ENCODE data around the gene ERI2. TPM values are rescaled to one million over a fixed set of nuclear protein-coding genes. Genes with fewer than 3 reads are reported as not detected.
A peak's percentile ranks its signal among the peaks of the same experiment; 100 is the strongest.
"Not testable (repeated sequence)": the region's sequence is repeated elsewhere in the genome, so short reads cannot be mapped to it uniquely, and the experiment has no call there.

ERI2 gene
- total RNA-seq, 1 donor from 2014 or later, result 26.7 TPM

DNA sequence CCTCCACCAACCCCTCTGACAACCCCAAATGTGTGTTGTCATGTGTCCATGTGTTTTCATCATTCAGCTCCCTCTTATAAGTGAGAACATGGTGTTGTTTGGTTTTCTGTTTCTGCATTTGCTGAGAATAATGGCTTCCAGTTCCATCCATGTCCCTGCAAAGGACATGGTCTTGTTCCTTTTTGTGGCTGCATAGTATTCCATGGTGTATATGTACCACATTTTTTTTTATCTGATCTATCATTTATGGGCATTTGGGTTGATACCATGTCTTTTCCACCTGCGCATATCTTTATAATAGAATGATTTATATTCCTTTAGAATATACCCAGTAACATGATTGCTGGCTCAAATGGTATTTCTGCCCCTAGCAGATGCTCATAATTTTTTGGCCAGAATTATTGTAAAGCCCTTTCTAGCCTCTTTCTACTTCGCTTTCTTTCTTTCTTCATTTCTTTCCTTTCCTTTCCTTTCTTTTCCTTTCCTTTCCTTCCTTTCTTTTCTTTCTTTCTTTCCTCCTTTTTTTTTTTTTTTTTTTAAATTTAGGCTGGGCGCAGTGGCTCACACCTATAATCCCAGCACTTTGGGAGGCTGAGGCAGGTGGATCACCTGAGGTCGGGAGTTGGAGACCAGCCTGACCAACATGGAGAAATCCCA is 12.8 kb upstream of the ERI2 start:
- DNase-seq (ENCODE audit: low spot score), result no peak

DNA sequence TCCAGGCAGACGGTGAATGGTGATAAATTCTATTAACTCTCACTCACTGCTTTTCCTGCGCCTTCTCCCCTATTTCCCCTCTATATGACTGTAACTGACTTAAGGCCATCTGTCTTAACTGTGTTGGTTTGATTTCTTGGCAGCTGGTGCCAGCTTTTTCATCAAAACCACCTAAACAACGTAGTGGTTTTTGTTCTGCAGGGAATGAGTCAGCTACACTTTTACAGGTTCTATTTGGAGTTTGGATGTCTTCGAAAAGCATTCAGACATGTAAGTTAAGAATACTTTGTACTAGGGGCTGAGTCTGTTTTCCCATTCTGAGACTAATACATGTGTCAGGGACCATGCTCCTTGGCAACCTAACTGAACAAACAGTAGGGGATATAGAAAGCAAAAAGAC is 8.5 kb upstream of the ERI2 start:
- no peak for DNase-seq (ENCODE audit: low spot score)

DNA sequence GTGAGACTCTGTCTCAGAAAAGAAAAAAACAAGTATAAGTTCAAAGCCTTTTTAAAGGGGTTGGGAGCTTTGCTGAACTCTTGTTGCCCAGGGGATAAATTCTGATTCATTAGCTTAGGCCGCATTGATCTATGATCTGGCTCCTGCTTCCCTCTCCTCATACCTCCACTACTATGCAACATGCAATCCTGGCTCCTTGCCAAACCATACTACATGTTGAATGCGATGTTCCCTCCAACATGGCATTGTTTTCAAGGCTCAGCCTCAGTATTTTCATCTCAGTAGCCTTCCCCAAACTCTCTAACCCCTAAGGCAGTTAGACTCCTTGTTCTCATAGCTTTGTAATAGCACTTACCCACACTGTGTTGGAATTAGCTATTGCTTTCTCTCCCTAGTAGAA is 6.2 kb upstream of the ERI2 start:
- no peak for DNase-seq (ENCODE audit: low spot score)

DNA sequence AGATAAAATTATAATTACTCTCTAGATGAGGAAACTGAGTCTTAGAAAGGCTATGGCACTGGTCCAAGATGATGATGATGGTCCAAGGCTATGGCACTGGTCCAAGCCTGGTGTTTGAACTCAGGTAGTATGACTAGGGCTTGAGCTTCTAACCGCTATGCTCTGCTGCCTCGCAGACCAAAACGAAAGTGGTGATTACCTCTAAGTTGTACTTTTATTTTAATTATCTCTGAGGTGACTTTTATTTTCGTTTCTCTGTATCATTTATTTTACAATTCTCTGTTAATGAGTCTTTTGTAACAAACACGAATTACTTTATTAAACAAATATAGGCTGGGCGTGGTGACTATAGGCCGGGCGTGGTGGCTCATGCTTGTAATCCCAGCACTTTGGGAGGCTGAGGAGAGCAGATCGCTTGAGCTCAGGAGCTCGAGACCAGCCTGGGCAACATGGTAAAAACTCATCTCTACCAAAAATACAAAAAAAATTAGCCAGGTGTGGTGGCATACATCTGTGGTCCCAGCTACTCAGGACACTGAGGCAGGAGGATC is 5.7 kb upstream of the ERI2 start:
- no peak for DNase-seq (ENCODE audit: low spot score)

DNA sequence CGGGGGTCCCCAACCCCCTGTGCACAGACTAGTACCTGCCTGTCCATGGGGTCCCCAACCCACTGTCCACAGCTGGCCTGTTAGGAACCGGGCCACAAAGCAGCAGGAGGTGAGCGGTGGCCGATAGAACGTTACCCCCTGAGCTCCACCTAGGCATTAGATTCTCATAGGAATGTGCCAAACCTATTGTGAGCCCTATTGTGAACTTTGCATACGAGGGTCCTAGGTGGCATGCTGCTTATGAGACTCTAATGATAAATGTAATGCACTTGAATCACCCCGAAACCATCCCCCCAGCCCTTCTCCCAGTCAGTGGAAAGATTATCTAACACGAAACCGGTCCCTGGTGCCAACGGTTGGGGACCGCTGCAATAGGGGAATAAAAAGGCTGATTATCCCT is 1.6 kb upstream of the ERI2 start:
- no peak for DNase-seq (ENCODE audit: low spot score)

DNA sequence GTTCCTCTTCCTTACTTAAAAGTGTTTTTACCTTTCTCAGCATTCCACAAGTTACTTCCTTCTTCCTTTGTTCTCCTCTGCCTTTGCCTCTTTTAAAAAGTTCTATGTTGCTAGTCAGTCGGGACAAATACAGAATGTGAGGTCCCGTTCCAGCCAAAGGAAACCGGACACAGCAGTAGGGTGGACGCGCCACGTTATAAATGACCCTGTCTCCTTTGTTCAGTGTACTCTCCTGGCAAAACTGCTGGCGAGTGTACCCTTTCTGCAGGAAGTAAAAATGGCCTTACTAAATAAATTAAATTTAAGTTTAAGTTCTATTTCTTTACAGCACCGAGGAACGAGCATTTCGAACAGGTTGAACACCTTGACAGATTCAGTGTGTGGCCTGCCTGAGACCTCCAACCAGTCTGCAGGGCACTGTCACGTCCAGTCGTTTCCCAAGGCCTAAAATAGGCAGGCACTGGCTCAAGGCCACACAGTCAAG is 546 bp downstream of the ERI2 start:
- not testable (repeated sequence) for DNase-seq (ENCODE audit: low spot score)

DNA sequence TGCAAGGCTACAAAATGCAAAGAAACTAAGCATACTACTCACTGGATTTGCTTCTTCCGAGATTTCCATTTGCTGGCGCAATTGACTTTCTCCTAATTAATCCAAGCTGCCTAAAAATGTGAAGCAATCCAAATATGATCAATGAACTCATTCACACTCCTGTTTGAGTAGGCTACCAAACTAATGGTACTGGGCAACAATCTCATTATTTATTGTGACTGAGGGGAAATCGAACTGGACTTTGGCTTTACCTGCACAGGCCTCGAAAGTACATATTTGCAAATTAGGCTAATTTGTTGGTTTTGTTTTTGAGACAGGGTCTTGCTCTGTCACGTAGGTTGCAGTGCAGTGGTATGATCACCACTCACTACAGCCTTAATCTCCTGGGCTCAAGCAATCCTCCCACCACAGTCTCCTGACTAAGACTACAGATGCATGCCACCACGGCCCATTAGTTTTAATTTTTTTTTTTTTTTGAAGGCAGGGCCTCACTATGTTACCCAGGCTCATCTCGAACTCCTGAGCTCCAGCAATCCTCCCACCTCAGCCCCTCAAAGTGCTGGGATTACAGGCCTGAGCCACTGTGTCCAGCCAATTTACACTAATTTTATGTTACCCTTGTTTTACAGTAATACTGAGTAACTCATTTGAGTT is 2.6 kb downstream of the ERI2 start:
- no peak for DNase-seq (ENCODE audit: low spot score)

DNA sequence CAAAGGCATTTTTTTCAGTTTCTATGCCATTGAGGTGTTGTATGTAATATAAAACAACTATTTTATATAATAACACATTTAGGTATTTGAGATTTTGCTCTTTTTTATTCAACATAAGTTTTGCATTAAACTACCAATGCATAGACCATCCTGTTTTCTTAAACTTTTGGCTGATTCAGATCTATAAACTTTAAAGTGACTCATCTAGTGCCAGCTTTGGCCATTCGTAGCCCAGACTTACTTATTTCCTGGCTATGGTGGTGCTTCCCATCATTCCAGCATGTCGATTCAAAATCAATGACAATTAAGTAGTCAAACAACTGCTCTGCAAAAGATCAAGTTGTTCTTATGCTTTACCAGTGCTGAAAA is 3.1 kb downstream of the ERI2 start:
- DNase-seq (ENCODE audit: low spot score), result no peak

DNA sequence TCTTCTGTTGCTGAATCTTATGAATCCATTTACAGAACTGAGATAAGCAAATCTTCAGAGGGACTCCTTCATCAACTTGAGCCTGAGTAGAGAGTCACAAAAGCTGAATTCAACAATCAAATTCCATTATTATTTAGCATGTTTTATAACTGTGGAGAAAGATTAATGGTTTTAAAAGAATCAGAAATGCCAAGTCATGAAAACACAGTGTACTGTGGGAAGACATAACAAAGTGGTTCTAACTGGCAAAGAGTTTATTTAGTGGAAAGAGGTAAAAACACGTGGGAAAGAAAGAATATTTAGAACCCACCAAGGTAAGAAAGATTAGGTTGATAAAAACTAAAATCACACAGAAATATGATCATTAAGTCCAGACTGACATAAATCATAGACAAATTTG is 5.0 kb downstream of the ERI2 start:
- no peak for DNase-seq (ENCODE audit: low spot score)

DNA sequence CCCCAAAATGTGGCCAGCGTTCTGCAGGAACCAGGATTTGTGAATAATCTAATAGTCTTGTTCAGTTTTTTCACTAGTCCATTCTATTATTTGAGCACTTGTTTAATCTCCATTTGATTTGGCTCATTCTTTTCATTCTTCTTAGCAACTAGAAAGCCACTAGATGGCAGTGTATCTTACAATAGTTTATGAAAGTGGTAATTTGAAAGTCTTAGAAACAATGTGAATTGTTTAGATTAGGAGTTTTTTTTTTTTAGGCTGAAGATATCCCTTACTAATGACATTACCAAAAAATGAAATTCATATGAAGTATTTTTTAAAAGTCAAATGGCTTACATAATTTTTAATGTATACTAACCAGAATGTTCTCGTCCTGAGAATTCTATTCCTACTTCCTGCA is 6.7 kb downstream of the ERI2 start:
- no peak for DNase-seq (ENCODE audit: low spot score)

DNA sequence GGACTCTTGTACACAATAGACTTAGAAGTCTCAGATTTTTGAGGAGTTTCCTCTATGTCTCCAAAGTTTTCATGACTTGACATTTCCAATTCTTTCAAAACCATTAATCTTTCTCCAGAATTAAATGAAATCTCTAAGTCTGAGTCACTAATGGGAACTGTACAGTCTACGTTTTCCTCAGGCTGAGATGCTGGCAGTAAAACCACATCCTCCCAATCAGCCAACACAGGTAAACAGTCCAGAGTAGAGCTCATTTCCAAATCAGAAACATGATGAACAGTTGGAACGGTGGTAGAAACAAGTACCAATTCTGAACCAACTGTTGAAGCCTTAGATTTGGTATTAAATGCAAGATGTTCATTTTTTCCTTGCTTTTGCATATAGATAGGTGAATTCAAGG is 7.9 kb downstream of the ERI2 start:
- no peak for DNase-seq (ENCODE audit: low spot score)

DNA sequence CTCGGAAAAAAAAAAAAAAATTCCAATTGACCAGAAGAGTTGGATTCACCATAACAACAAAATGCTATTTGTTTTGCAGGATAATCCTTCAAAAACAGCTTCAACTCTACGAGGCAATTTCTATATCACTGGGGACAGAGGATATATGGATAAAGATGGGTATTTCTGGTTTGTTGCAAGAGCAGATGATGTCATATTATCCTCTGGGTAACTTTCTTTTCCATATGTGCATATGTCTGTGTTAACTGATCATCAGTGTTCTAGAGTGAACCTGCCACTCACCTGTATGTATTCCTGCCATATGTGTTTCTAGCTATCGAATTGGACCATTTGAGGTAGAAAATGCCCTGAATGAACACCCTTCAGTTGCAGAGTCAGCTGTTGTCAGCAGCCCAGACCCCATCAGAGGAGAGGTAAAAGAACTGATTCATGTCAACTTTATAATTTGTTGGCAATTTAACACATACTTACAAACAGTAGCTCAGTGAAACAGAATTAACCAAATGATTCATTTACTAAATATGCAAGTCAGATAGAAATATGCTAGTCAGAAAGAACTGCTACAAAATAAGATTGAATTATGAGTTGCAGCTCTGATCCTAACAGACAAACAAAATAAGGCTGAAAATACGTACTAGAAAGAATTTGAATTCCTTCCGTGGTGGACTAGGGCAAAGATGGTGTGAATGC is 14.2 kb downstream of the ERI2 start:
- no peak for DNase-seq (ENCODE audit: low spot score)

DNA sequence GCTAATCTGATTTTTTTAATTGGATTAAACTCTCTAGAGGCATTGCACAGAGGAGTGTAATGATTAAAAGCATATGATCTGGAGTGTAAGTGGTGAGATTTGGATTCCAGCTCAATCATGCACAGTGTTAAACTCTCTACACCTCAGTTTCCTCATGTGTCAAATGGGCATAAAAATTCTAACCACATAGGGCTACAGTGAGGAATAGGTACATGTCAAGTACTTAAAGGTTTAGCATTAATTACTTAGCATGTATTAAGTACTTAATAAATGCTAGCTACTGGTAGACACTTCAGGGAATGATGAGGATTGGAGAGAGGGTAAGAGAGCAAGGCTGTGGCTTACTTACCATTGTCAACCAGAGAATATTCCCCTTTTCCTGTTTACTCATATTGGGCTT is 17.1 kb downstream of the ERI2 start:
- no peak for DNase-seq (ENCODE audit: low spot score)

DNA sequence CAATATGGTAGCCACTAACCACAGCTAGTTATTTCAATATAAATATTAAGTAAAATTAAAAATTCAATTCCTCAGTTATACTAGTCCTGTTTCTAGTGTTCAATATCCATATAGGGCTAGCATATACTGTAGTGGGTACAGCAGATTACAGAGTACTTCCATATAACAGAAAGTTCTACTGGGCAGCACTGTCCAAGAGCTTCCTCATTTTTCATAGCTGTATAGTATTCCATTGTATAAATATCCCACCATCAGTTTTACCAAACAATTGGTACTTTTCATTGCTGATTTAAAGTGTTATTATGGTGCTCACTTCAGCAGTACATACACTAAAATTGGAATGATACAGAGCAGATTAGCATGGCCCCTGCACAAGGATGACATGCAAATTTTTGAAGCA is 22.1 kb downstream of the ERI2 start:
- DNase-seq (ENCODE audit: low spot score), result no peak

DNA sequence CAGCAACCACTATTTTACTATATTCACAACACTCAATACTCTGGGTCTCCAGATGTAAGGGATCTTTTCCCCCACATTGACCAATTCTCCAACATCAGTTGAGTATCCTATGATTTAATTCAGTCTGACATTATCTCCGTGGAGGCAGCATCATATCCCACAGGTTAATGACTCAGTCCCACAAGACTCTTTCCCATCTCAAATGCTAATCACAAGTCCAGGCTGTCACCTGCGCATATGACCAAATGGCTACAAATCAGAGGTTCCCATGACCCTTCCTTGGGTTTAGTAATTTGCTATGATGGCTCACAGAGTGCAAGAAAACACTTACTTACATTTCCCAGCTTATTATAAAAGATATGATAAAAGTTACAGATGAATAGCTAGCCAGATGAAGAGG is 23.8 kb downstream of the ERI2 start:
- DNase-seq (ENCODE audit: low spot score), result no peak

DNA sequence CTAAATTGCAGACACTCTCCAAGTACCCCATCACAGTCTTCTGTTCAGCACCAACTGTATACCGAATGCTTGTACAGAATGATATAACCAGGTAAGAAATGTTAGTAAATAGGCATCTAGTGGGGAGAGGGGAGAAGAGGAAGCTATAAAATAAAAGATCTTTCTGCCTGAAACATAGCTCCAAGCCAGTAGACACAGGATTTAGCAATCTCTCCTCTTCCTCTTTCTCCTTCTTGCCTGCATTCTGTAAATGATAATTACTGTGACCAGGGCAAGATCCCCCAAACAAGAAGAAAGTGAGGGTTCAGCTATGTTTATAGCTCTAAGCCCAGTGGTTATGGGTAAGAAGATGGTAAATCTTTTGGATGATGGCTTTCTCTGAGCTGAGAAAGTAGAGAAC is 24.6 kb downstream of the ERI2 start:
- DNase-seq (ENCODE audit: low spot score), result no peak

DNA sequence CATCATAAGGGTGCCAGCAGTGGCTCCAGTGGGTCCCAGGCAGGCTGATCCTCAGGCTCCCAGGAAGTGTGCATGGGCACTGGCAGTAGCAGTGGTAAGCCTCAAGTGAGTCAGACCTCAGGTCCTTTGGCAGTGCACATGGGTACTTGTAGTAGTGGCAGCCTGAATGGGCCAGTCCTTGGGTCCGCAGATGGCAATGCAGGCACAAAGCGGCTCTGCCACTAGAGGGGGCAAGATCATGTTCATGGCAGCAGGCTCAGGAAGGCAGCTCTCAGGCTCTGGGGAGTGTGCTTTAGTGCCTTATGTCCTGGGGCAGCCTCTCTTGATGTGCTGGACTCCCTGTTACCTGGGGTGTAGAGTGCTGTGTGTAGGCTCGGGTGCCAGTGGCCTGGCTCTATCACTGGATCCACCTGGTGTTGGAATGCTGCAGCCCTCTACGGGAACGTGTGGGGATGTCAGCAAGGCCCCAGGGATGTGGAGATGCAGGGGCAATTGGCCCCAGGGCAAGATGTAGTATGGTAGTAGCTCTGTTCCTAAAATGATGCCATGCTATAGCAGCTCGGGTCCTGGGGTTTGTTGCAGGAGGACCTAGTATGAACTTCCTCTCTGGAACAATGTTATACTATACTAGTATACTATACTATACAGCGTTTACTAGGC is 31.4 kb downstream of the ERI2 start:
- DNase-seq (ENCODE audit: low spot score), result no peak

DNA sequence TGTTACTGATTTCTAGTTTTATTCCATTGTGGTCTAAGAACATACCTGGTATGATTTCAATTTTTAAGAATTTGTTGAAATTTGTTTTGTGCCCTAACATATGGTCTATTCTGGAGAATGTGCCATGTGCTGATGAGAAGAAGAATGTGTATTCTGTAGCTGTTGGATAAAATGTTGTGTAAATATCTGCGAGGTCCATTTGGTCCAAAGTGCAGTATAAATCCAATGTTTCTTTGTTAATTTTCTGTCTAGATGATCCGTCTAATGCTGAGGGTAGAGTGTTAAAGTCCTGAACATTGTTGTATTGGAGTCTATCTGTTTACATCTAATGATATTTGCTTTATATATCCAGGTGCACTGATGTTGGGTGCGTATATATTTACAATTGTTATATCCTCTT is 32.6 kb downstream of the ERI2 start:
- DNase-seq (ENCODE audit: low spot score), result no peak

DNA sequence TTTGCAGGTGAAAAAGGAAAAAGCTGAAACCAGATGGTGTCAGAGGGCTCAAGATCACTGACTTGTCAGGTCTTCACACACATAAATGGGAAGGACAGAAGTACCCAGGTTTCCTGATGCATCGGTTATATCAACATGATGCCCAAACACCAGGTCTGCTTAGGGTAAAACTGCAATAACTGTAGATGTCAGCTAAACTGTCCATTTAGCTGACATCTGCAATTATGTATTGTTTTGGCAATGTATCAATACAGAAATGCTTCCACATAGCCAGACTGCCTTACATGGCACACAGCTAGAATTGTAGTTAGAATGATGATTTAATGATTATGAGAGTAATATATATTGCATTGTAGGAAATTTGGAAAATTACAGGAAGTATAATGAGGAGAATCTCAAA is 37.5 kb downstream of the ERI2 start:
- DNase-seq (ENCODE audit: low spot score), result no peak

DNA sequence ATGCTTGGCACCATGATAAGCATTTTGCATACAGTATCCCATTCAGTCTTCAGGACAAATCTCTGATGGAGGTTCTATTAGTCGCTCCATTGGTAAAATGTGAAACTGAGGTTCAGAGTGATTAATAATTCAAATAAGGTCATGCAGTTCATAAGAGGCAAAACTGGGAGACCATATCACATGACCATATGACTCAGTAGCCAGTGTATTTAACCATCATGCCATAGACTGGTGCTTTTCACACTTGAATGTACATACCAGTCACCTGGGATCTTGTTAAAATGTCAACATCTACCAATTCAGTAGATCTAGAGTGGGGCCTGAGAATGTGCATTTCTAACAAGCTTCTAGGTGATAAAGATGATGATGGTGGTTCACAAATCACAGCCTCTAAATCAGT is 38.2 kb downstream of the ERI2 start:
- no peak for DNase-seq (ENCODE audit: low spot score)

DNA sequence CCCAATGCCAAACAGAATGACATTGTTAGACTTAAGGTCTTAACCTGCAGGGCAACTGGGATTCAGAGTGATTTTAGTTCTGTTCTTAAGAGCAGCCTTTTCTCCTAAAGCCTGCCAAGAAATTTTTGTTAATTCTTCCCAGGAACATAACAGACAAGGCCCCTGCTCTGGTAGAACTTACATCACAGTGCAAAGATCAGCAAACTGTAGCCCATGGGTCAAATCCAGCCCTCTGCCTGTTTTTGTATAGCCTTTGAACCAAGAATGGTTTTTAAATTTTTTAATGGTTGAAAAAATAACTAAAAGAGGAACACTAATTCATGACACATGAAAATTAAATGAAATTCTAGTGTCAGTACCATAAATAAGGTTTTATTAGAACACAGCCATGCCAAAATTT is 38.7 kb downstream of the ERI2 start:
- peak; percentile 41 for DNase-seq (ENCODE audit: low spot score)

DNA sequence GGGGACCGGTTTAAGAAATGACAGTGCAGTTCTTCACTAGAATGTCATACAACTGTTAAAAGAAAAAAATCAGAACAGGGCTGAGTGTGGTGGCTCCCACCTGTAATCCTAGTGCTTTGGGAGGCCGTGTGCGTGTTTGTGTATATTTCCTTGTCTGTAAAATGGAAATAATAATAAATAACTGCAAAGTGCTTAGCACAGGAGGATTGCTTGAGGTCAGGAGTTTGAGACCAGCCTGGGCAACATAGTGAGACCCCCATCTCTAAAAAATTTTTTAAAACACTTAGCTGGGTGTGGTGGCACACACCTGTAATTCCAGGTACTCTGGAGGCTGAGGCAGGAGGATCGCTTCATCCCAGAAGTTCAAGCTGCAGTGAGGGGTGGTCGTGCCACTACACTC is 40.0 kb downstream of the ERI2 start:
- DNase-seq (ENCODE audit: low spot score), result no peak
